PC-9 (cell line): ENCODE results near the gene MACROD2.

Experiments
- CTCF ChIP-seq: fragments of 200-600 bp; sonication (generic); conservative IDR thresholded peaks from 2 replicates; pipeline ENCODE4 v1.6.1; 2017; ENCODE audit warnings: mixed run types, antibody characterized with exemption, mild to moderate bottlenecking, moderate library complexity
- EZH2 ChIP-seq: fragments of 200-600 bp; sonication (generic); IDR thresholded peaks from 2 replicates; pipeline ENCODE4 v1.8.0; 2017; ENCODE audit warnings: antibody characterized with exemption, low read depth

GRCh38 chr20:15449061-15449460 lies 1453.7 kb downstream of the MACROD2 start:
- TF ChIP-seq CTCF: no peak
- TF ChIP-seq EZH2: no peak
